Activated CD4-positive, alpha-beta T cell treated with anti-CD3 and anti-CD28 coated beads, Interleukin-2, Interleukin-4, amounts not matched to agents 100 ng/mL and 50 ng/mL, durations not matched to agents 16 hours and 8 hours (primary cell): ENCODE data around the gene AGAP3.

ENCODE experiments used
- DNase-seq: peaks from one replicate; pipeline ENCODE4 v3.0.0-alpha.2; 2020; ENCODE audit warnings: low spot score

Gene AGAP3

DNA sequence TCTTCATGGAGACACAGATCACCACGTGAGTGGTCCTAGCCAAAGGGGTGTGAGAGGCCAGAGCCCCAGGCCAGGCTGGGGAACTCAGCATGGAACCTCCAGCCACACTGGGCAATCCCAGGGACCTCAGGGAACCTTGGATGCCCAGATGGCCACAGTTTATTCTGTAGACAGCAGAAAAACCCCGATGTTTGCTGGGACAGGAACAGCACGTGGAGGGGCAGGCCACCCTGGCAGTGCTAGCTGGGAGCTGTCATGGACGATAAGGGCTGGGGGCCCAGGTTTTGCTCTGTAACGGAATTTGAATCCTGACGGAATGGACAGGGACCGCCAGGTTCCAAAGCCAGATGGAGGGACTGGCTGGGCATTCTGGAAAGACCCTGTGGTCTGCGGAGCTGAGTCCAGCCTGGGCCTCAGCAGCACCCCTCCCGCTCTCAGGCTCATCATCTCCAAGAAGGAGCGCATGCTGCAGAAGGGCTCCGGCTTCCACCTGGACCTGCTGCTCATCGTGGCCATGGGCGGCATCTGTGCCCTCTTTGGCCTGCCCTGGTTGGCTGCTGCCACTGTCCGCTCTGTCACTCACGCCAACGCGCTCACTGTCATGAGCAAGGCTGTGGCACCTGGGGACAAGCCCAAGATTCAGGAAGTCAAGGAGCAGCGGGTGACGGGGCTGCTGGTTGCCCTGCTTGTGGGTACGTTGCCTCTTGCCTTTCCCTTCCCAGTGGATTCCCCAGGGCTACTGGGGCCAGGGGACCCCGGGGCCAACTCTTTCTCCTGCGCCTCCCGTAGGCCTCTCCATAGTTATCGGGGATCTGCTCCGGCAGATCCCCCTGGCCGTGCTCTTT, 11.2 kb upstream of the AGAP3 start:
- no peak for DNase-seq

DNA sequence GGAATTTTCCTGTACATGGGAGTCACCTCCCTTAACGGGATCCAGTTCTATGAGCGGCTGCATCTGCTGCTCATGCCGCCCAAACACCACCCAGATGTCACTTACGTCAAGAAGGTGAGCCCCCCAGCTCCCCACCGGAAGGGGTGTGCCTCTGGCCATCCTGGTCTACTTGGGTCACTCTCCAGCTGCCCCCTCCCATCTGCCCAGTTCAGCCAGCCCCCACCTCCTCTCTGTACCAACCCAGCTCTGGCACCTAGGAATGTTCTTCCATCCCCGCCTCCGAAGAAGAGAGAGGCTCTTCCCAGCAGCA, 10.7 kb upstream of the AGAP3 start:
- DNase-seq, result no peak

DNA sequence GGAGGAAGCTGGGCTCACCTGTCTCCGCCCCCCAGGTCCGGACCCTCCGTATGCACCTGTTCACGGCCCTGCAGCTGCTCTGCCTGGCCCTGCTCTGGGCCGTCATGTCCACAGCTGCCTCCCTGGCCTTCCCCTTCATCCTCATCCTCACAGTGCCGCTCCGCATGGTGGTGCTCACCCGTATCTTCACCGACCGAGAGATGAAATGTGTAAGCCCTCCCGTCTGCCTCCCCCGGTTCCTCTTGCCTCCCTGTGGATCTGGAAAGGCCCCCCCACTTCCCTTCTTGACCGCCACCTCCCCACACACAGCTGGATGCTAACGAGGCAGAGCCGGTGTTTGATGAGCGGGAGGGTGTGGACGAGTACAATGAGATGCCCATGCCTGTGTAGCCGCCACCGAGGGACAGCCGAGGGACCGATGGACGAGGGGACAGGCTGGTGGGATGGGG, 10.3 kb upstream of the AGAP3 start:
- DNase-seq, result no peak

DNA sequence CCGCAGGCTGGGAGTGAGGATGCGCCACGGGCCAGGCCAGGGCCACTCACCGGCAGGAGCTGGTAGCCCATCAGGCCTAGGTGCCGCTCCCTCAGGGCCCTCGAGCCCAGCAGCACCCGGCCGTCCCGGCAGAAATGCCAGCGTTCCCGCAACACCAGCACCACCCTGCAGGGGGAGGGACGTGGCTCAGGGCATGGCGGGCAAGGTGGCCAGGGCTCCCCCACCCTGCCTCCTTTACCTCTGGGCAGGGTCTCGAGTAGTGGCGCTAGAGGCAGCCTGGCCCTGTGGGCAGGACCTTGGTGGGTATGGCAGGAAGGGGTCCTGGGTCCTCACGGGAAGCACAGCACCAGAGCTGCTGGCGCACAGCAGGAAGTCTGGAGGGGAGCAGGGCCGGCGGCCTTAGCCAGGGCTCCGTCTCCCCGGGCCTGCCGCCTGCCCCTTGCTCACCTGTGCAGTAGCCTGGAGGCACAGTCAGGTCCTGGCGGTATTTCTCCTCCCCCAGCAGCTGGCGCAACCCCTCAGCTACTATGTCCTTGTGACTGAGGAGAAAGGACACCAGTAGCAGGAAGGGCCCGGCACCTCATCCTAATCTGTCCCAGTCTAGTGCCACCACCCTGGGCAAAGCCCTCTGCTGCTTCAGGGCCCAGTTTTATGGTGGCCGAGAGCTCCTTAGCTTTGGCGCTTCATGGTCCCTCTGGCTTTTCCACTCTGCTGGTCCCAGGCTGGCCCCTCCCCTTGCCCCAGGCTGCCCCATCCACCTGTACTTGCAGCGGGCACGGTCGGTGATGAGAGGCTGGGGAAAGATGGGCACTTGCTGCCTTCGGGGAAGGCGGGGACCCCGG, 9.2 kb upstream of the AGAP3 start:
- DNase-seq, result no peak

GRCh38 chr7:151077705-151078232, 8.5 kb upstream of the AGAP3 start:
- no peak for DNase-seq

GRCh38 chr7:151078233-151079040, 7.8 kb upstream of the AGAP3 start:
- DNase-seq, result no peak

- no peak for DNase-seq
Observed at GRCh38 chr7:151079199-151079910, 6.9 kb upstream of the AGAP3 start.

DNA sequence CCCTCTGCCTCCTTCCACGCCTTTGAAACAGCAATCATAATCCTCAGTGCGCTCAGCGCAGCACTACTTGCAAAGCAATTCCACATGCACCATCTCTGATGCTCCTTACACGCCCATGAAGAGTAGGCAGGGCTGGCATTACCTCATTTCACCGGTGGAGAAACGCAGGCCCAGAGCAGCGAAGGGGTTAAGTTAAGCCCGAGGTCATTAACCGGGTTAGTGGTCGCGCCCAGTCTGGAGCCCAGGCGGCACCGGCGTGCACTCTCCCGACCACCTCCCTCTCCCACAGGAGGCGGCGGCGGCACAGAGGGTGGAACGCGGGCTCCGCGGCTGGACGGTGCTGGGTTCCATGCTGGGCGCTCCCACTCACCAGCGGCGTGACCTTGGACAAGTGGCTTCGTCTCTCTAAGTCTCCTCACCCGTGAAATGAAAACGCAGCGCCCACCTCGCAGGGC, 6.2 kb upstream of the AGAP3 start:
- DNase-seq, result no peak

GRCh38 chr7:151080522-151081169, 5.6 kb upstream of the AGAP3 start, which contains the start of gene FASTK:
Gene FASTK, minus strand, starts transcription at chr7:151080809. Its CDS starts 43 bp downstream, at chr7:151080766.
- DNase-seq, result peak; percentile 92

DNA sequence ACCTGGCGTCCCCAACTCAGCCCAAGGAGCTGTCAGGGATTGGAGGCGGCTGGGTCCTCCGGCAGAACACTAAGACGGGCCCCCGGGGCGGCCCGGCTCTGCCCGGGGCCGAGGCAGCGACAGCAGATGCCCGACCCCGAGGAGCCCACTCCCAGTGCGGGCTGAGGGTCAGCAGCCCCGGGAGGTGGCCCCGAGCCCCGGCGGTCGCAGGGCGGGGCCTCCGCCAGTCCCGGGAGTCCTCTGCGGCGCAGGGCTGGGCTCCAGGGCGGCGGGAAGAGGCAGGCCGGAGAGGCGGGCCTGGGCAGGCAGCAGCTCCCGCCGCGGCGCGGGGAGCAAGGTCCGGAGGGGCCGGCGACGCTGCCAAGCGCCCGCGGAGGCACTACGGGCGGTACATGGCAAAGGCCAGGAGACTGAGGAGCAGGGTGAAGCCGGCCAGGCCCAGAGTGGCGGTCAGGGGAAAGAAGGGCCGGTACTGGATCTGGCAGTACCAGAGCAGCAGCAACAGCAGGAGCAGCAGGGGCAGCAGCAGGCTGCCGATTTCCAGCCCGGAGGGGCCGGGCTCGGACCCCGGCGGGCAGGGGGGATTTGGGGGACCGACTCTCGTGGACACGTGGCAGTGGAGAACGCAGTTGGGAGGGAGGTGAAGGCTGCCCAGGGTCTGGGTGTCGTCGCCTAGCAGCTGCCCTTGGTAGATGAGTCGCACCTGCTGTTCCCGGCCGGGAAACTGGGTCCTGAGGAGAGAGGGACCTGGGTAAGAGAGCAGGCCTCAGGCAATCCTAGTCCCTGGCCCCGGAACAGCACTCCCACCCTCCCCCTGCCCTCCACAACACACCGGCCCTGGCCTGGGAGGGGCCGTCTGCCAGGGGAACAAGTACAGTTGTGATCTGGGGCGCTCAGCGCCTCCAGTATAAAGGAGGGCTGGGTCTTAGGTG, 4.8 kb upstream of the AGAP3 start:
- DNase-seq, result no peak

DNA sequence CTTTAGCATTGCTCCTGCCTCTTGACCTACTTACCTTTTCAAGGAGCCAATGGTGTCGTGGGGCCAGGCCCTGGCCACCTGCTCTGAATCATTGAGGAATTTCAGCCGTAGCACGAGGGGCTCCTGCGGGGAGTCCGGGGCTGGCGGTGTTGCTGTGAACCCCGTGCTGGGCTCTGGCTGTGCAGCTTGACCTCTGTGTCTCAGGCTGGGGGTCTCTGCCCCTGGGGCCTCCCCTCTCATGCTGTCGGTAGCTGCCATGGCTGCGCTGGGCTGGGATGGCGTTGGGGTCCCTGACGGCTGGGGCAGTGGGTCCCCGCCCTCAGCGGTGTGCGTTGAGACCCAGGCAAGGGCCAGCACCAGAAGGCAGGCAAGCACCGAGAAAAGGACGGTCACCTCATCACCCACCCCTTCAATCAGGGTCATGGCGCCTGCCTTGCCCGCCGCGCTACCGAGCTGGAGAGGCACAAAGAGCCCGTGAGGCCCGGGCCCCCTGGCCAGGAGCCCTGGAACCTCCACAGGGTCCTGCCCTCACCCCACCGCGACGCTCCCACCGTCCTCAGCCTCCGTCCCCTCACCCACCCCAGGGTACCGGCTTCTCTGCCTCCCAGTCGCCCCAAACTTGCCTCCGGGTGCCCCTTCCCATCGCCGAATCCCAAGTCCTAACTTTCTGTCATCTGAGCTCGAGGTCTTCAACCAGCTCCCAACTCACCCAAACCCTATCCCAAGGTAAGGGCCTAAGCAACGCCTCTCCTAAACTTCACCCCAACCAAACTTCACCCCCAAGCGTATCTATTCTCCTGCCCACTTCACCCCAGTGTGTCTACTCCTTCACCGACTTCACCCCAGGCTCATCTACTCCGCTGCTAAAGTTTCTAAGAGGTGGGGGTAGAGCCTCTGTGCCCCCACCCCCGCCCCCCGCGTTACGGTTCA, 3.9 kb upstream of the AGAP3 start:
- DNase-seq, result no peak

DNA sequence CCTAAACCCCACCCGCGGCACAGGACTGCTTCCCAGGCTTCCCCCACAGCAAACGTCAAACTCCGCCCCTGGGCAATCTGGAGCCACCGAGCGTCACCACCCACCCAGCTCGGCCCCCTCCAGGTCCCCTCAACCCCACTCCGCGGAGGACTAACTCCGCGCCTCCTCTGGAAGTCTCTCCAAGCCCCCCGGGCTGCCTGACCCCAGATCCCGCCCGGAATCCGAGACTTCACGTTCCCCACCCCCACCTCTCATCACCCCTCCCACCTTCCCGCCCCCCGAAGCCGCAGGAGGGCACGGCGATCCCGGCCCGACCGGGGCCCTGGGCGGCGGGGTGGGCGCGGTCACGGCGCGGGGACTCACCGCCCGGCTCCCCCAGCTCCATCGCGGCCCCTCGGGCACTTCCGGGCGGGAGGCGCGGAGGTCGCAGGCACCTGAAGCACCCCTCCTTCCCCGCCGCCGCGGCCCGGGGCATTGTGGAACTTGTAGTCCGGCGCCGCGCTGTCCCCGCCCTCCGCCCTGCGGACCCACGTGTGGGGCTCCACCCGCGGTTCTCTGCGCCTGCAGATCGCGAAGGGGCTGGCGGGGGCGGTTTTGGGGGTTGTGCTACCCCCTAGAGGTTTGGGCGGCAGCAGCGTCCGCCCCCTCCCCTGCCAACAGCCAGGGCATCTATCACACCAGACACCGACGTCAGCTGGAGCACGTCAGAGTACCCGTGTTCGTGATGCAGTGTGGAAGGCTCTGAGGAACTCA, 3.0 kb upstream of the AGAP3 start, which contains the start of gene TMUB1:
Gene TMUB1 (minus strand): TSS at position 423 of the 753 bp plus-strand sequence. CDS start 930 bp downstream, outside the sequence.
- DNase-seq, result peak; percentile 78

- DNase-seq, result no peak
Observed at GRCh38 chr7:151083824-151084160, 2.5 kb upstream of the AGAP3 start.

GRCh38 chr7:151085329-151085690, 965 bp upstream of the AGAP3 start:
- DNase-seq, result no peak

- peak; percentile 31 for DNase-seq
Observed at GRCh38 chr7:151086802-151087244, 548 bp downstream of the AGAP3 start.

DNA sequence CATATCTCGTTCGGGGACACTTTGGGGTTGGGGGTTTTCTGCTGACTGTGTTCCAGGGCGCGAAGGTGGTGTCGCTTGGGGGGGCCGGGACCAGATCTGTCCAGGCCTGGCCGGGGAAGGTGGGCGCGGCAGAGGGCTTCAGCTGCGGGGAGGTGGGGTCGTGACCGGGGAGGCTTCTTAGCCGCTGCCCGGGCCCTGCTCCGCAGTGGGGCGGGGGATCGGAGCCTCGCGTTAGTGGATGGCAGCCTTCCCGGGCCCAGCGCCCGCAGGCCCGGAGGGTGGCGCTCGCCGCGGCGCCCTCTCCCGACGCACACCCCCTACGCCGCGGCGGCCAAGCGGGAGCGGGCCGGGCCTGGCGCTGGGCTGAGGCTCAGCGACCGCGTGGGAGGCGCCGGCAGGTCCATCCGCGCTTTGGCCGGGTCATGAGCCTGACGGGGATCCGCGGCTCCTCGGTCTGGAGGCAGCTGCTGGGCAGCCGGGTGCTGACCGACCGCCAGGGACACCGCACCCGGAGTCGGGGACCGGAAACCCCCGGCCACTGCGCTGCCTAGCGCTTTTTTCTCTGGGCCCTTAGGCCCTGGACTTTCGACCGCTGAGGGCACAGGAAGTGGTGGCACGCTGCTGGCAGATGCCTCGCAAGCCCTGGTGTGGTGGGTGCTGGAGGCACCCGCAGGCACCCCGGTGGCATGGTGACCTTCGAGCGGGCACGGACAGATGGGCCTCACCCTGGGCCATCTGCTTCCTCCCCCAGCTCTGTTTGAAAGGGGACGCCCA, 1.2 kb downstream of the AGAP3 start:
- DNase-seq, result peak; percentile 24
